K562 (cell line): ENCODE results near the gene SLC22A12. TPM values are rescaled to one million over a fixed set of nuclear protein-coding genes. Genes with fewer than 3 reads are reported as not detected.

Experiments
- IFI16 ChIP-seq: fragments of 250-450 bp; sonication (Bioruptor Pico); IDR thresholded peaks from 2 replicates; pipeline ENCODE4 v2.1.2; 2022; ENCODE audit warnings: mild to moderate bottlenecking, inconsistent platforms
- NCOA4 ChIP-seq: fragments of 450-650 bp; IDR thresholded peaks from 2 replicates; pipeline ENCODE4 v1.6.1; 2018; ENCODE audit warnings: mild to moderate bottlenecking; ENCODE audit not compliant: partially characterized antibody
- RBM34 ChIP-seq: fragments of 200-400 bp; formaldehyde crosslinking; IDR thresholded peaks from 2 replicates; pipeline ENCODE4 v1.6.1; 2018; ENCODE audit warnings: low read length, borderline replicate concordance; ENCODE audit not compliant: insufficient read depth
- polyA plus RNA-seq, 8 experiments: library from polyadenylated mRNA; depleted of rRNA in 4 of 8; stranded (reverse) in 5 of 8; unstranded in 3 of 8; fragments of >200 nt; fragmentation: Nextera tagmentation in 2 of 8; fragmentation: Illumina TruSeq in 1 of 8; extraction: Ambion mirVana in 2 of 8; extraction: Trizol in 1 of 8; gene quantifications; 2 replicates each; pipeline versions ENCODE4 v1.2.1 to v1.2.3, GENCODE V29; 2011 to 2014; ENCODE audit warnings: inconsistent platforms in 1 of 8, missing spikeins in 1 of 8
- total RNA-seq, 7 experiments: library from RNA; depleted of rRNA in 6 of 7; stranded (reverse); fragments of >200 nt in 6 of 7; fragmentation: Illumina TruSeq in 2 of 7; extraction: Trizol in 2 of 7; gene quantifications; 2 replicates each; pipeline versions ENCODE4 v1.2.1 to v1.2.3, GENCODE V29; 2011 to 2021; ENCODE audit warnings: low replicate concordance in 1 of 7
- TF ChIP-seq, protein P1 (sequence below): fragments of 450-650 bp; IDR thresholded peaks from 2 replicates; pipeline ENCODE4 v1.6.1; 2017; ENCODE audit warnings: antibody characterized with exemption, mild to moderate bottlenecking
- TF ChIP-seq, protein P2 (sequence below): fragments of 450-650 bp; formaldehyde crosslinking; IDR thresholded peaks from 2 replicates; pipeline ENCODE4 v1.4.0; 2020; ENCODE audit warnings: mild to moderate bottlenecking, moderate library complexity
- TF ChIP-seq, protein P3 (sequence below): fragments of 450-650 bp; IDR thresholded peaks from 2 replicates; pipeline ENCODE4 v1.6.1; 2017; ENCODE audit warnings: mild to moderate bottlenecking, moderate library complexity

The SLC22A12 gene
- total and polyA plus RNA-seq, 9 of the 15 experiments (the other 6 are each of a cell fraction or from before 2014, with no cell fraction given) = not detected

DNA sequence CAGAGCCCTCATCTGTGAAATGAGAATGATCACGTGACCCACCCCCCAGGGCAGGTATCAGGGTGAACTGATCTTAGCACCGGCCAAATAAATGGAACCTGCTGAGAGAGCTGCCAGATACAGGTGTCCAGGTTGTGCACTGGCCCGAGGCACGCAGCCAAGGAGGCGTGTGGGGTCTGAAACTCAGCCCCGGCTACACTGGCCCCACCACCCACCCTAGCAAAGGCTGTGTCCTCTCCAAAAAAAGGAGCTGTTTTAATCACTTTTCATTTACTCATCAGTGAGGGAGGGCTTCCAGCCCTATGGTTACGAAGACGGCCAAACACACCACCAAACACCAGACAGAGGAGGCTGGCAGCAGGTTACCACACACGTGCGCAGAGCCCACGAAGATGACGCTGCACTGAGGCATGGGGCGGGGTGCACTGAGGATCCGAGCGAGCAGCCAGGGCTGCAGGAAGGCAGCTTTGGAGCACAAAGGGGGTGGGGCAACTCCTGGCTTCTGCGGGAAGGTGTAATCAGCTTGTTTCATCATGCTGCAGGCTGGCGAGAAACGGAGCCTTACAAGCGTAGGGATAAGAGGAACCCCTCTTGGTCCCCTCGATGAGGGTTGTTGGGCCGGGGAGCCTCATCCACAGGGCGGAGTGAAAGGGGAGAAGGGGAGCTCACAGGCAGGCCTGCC, 19.5 kb upstream of the SLC22A12 start (continued):
- TF ChIP-seq, protein P1, sequence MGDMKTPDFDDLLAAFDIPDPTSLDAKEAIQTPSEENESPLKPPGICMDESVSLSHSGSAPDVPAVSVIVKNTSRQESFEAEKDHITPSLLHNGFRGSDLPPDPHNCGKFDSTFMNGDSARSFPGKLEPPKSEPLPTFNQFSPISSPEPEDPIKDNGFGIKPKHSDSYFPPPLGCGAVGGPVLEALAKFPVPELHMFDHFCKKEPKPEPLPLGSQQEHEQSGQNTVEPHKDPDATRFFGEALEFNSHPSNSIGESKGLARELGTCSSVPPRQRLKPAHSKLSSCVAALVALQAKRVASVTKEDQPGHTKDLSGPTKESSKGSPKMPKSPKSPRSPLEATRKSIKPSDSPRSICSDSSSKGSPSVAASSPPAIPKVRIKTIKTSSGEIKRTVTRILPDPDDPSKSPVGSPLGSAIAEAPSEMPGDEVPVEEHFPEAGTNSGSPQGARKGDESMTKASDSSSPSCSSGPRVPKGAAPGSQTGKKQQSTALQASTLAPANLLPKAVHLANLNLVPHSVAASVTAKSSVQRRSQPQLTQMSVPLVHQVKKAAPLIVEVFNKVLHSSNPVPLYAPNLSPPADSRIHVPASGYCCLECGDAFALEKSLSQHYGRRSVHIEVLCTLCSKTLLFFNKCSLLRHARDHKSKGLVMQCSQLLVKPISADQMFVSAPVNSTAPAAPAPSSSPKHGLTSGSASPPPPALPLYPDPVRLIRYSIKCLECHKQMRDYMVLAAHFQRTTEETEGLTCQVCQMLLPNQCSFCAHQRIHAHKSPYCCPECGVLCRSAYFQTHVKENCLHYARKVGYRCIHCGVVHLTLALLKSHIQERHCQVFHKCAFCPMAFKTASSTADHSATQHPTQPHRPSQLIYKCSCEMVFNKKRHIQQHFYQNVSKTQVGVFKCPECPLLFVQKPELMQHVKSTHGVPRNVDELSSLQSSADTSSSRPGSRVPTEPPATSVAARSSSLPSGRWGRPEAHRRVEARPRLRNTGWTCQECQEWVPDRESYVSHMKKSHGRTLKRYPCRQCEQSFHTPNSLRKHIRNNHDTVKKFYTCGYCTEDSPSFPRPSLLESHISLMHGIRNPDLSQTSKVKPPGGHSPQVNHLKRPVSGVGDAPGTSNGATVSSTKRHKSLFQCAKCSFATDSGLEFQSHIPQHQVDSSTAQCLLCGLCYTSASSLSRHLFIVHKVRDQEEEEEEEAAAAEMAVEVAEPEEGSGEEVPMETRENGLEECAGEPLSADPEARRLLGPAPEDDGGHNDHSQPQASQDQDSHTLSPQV = no peak
- TF ChIP-seq, protein P2, sequence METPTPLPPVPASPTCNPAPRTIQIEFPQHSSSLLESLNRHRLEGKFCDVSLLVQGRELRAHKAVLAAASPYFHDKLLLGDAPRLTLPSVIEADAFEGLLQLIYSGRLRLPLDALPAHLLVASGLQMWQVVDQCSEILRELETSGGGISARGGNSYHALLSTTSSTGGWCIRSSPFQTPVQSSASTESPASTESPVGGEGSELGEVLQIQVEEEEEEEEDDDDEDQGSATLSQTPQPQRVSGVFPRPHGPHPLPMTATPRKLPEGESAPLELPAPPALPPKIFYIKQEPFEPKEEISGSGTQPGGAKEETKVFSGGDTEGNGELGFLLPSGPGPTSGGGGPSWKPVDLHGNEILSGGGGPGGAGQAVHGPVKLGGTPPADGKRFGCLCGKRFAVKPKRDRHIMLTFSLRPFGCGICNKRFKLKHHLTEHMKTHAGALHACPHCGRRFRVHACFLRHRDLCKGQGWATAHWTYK = no peak
- TF ChIP-seq NCOA4 (no peak), RBM34 (no peak), IFI16 (CRISPR knock-in tag) (no peak)
- TF ChIP-seq, protein P3, sequence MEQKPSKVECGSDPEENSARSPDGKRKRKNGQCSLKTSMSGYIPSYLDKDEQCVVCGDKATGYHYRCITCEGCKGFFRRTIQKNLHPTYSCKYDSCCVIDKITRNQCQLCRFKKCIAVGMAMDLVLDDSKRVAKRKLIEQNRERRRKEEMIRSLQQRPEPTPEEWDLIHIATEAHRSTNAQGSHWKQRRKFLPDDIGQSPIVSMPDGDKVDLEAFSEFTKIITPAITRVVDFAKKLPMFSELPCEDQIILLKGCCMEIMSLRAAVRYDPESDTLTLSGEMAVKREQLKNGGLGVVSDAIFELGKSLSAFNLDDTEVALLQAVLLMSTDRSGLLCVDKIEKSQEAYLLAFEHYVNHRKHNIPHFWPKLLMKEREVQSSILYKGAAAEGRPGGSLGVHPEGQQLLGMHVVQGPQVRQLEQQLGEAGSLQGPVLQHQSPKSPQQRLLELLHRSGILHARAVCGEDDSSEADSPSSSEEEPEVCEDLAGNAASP = no peak
